H1 (cell line): ENCODE results near the gene STK39. TPM values are rescaled to one million over a fixed set of nuclear protein-coding genes. Genes with fewer than 3 reads are reported as not detected.

ENCODE experiments used
- CTCF ChIA-PET: fragments of 300-600 bp; sonication (Branson Sonifier 250); formaldehyde crosslinking; loops from one replicate; lab custom pipeline; 2021; ENCODE audit not compliant: partially characterized antibody; lab: Charles Lee
- POLR2A ChIA-PET: fragments of 300-600 bp; sonication (Branson Sonifier 250); formaldehyde crosslinking; loops from one replicate; lab custom pipeline; 2021; ENCODE audit warnings: inconsistent platforms; ENCODE audit not compliant: partially characterized antibody; lab: Charles Lee
- DNase-seq, 2 experiments: peaks; one replicate each; pipeline versions ENCODE4 v3.0.0 to v3.0.0-alpha.2; 2010 to 2022; ENCODE audit warnings: low spot score in 2 of 2, low read depth in 1 of 2, mixed read lengths in 1 of 2
- FAIRE-seq: peaks from 2 replicates; lab custom pipeline; 2011; peaks lifted over from hg19 to GRCh38; lab: Jason Lieb, UNC
- H2AFZ ChIP-seq: 2 replicates; pipeline ENCODE4 v1.8.1; 2012; ENCODE audit warnings: low read length, inconsistent platforms
- H2AK5ac ChIP-seq: 2 replicates; pipeline ENCODE4 v1.6.1; 2013; ENCODE audit warnings: low read depth, low read length
- H2BK120ac ChIP-seq: replicated peaks from 2 replicates; pipeline ENCODE3; 2013; ENCODE audit warnings: low read depth, low read length, inconsistent platforms
- H2BK12ac ChIP-seq: 2 replicates; pipeline ENCODE4 v1.6.1; 2013; ENCODE audit warnings: low read depth, low read length
- H2BK15ac ChIP-seq: 2 replicates; pipeline ENCODE4 v1.6.1; 2013; ENCODE audit warnings: low read length
- H2BK20ac ChIP-seq: 2 replicates; pipeline ENCODE4 v1.6.1; 2013; ENCODE audit warnings: low read length
- H2BK5ac ChIP-seq: 2 replicates; pipeline ENCODE4 v1.6.1; 2013; ENCODE audit warnings: low read depth, low read length
- H3K14ac ChIP-seq: 2 replicates; pipeline ENCODE4 v1.6.1; 2013; ENCODE audit warnings: inconsistent platforms; ENCODE audit not compliant: insufficient read length
- H3K18ac ChIP-seq: 2 replicates; pipeline ENCODE4 v1.6.1; 2013; ENCODE audit warnings: low read length; ENCODE audit errors: extremely low read depth
- H3K23ac ChIP-seq: 2 replicates; pipeline ENCODE4 v1.6.1; 2013; ENCODE audit warnings: inconsistent platforms; ENCODE audit not compliant: insufficient read length
- H3K23me2 ChIP-seq: 2 replicates; pipeline ENCODE4 v1.6.1; 2013; ENCODE audit warnings: low read depth, low read length
- H3K27ac ChIP-seq: 2 replicates; pipeline ENCODE4 v1.6.1; 2011; ENCODE audit warnings: low read depth, low read length, inconsistent platforms
- H3K27me3 ChIP-seq, 4 experiments: replicated peaks in 1 of 4; 1 replicate in 1 of 4; 2 replicates in 3 of 4; pipeline versions ENCODE4 v1.6.1 to v1.8.1; 2011 to 2013; ENCODE audit warnings: low read length in 3 of 4, mild to moderate bottlenecking in 3 of 4, inconsistent platforms in 2 of 4, mixed read lengths in 2 of 4, moderate library complexity in 1 of 4; ENCODE audit not compliant: control insufficient read depth in 3 of 4, insufficient read depth in 3 of 4; ENCODE audit errors: extremely low read depth in 1 of 4
- H3K36me3 ChIP-seq, 4 experiments: 2 replicates each; pipeline versions ENCODE4 v1.6.1 to v1.8.1; 2011 to 2013; ENCODE audit warnings: mild to moderate bottlenecking in 4 of 4, low read length in 3 of 4, moderate library complexity in 2 of 4, control low read depth in 1 of 4, inconsistent platforms in 1 of 4; ENCODE audit not compliant: insufficient read depth in 4 of 4, control insufficient read depth in 2 of 4
- H3K4ac ChIP-seq: replicated peaks from 2 replicates; pipeline ENCODE3; 2013; ENCODE audit warnings: low read length, low read depth, mixed read lengths, inconsistent platforms; ENCODE audit not compliant: insufficient read length
- H3K4me1 ChIP-seq, 4 experiments: replicated peaks in 1 of 4; 1 replicate in 1 of 4; 2 replicates in 3 of 4; pipeline versions ENCODE4 v1.6.1 to v1.8.1; 2011 to 2013; ENCODE audit warnings: low read length in 3 of 4, inconsistent platforms in 2 of 4, mixed read lengths in 1 of 4; ENCODE audit not compliant: insufficient read depth in 4 of 4, control insufficient read depth in 3 of 4
- H3K4me2 ChIP-seq, 2 experiments: 2 replicates each; pipeline versions ENCODE4 v1.6.1 to v1.8.1; 2011 to 2013; ENCODE audit warnings: low read depth in 2 of 2, low read length in 2 of 2, control low read depth in 1 of 2, inconsistent platforms in 1 of 2, mild to moderate bottlenecking in 1 of 2; ENCODE audit not compliant: insufficient read depth in 1 of 2
- H3K4me3 ChIP-seq, 4 experiments: fragments of 200-600, 300-600 bp in 1 of 4; sonication (generic), shearing (Covaris generic), sonication (Bioruptor Twin) in 1 of 4; 2 replicates each; pipeline versions ENCODE4 v1.5.1 to v1.8.1; 2011 to 2016; ENCODE audit warnings: low read length in 4 of 4, low read depth in 3 of 4, control low read depth in 2 of 4, inconsistent platforms in 2 of 4, mild to moderate bottlenecking in 2 of 4, mixed read lengths in 1 of 4, moderate library complexity in 1 of 4; ENCODE audit not compliant: insufficient read depth in 2 of 4; ENCODE audit errors: extremely low read depth in 1 of 4
- H3K56ac ChIP-seq: replicated peaks from 2 replicates; pipeline ENCODE3; 2013; ENCODE audit warnings: low read depth, mild to moderate bottlenecking, mixed read lengths, low read length, inconsistent platforms; ENCODE audit not compliant: insufficient read length
- H3K79me1 ChIP-seq: 2 replicates; pipeline ENCODE4 v1.6.1; 2013; ENCODE audit warnings: low read depth, low read length, control low read depth
- H3K79me2 ChIP-seq, 2 experiments: 2 replicates each; pipeline versions ENCODE4 v1.6.1 to v1.8.1; 2012 to 2013; ENCODE audit warnings: low read length in 2 of 2, mild to moderate bottlenecking in 2 of 2, inconsistent platforms in 1 of 2; ENCODE audit not compliant: insufficient read depth in 2 of 2, control insufficient read depth in 1 of 2
- H3K9ac ChIP-seq, 4 experiments: replicated peaks in 1 of 4; 1 replicate in 1 of 4; 2 replicates in 3 of 4; pipeline versions ENCODE4 v1.6.1 to v1.8.1; 2011 to 2013; ENCODE audit warnings: low read depth in 3 of 4, low read length in 3 of 4, control low read depth in 2 of 4, mild to moderate bottlenecking in 2 of 4, moderate library complexity in 2 of 4, inconsistent platforms in 1 of 4; ENCODE audit errors: extremely low read depth in 1 of 4
- H3K9me3 ChIP-seq, 2 experiments: 2 replicates each; pipeline versions ENCODE4 v1.6.1 to v1.8.1; 2012 to 2013; ENCODE audit warnings: mild to moderate bottlenecking in 2 of 2, moderate library complexity in 2 of 2, control low read depth in 1 of 2, inconsistent platforms in 1 of 2, low read depth in 1 of 2, low read length in 1 of 2, mixed read lengths in 1 of 2; ENCODE audit not compliant: insufficient read depth in 2 of 2
- H4K20me1 ChIP-seq, 2 experiments: replicated peaks in 1 of 2; 2 replicates each; pipeline versions ENCODE3 to v1.8.1; 2011 to 2013; ENCODE audit warnings: inconsistent platforms in 2 of 2, low read length in 2 of 2, mild to moderate bottlenecking in 1 of 2; ENCODE audit not compliant: insufficient read depth in 2 of 2, control insufficient read depth in 1 of 2
- H4K5ac ChIP-seq: 2 replicates; pipeline ENCODE4 v1.6.1; 2013; ENCODE audit warnings: low read length, low read depth, mixed read lengths, inconsistent platforms; ENCODE audit not compliant: insufficient read length
- H4K8ac ChIP-seq: 2 replicates; pipeline ENCODE4 v1.8.0; 2013; ENCODE audit warnings: mild to moderate bottlenecking, moderate library complexity, low read length, inconsistent platforms; ENCODE audit not compliant: insufficient read depth; ENCODE audit errors: extremely low read depth
- H4K91ac ChIP-seq: replicated peaks from 2 replicates; pipeline ENCODE3; 2013; ENCODE audit warnings: low read length, mixed read lengths, inconsistent platforms; ENCODE audit not compliant: insufficient read length
- GTF2F1 ChIP-seq: IDR thresholded peaks from 2 replicates; pipeline ENCODE4 v1.6.1; 2012; ENCODE audit warnings: low read depth, low read length, improper control_type of control experiment, borderline replicate concordance
- JUN ChIP-seq: IDR thresholded peaks from 2 replicates; pipeline ENCODE4 v1.6.1; 2011; ENCODE audit warnings: low read depth, mild to moderate bottlenecking, improper control_type of control experiment, low read length
- KDM4A ChIP-seq: IDR thresholded peaks from one replicate; pipeline ENCODE4 v1.7.1; 2012; ENCODE audit warnings: low read depth, mild to moderate bottlenecking, moderate library complexity, low read length, inconsistent platforms; ENCODE audit not compliant: severe bottlenecking
- KDM5A ChIP-seq: fragments of 200-600 bp; IDR thresholded peaks from 2 replicates; pipeline ENCODE4 v1.7.1; 2012; ENCODE audit warnings: mild to moderate bottlenecking, low read length, inconsistent platforms, mixed read lengths
- NRF1 ChIP-seq: IDR thresholded peaks from 2 replicates; pipeline ENCODE4 v1.6.1; 2011; ENCODE audit warnings: mild to moderate bottlenecking, low read depth, low read length, improper control_type of control experiment
- POLR2AphosphoS5 ChIP-seq: IDR thresholded peaks from 2 replicates; pipeline ENCODE4 v1.6.1; 2011; ENCODE audit warnings: low read depth, low read length
- RBBP5 ChIP-seq: IDR thresholded peaks from 2 replicates; pipeline ENCODE4 v1.7.1; 2012; ENCODE audit warnings: low read depth, mild to moderate bottlenecking, inconsistent platforms, low read length, moderate library complexity, borderline replicate concordance
- RFX5 ChIP-seq: IDR thresholded peaks from 2 replicates; pipeline ENCODE4 v1.6.1; 2011; ENCODE audit warnings: low read depth, low read length, improper control_type of control experiment, borderline replicate concordance
- RNF2 ChIP-seq: fragments of 200-900, 300-1000 bp; sonication (generic); IDR thresholded peaks from 2 replicates; pipeline ENCODE4 v1.7.1; 2016; ENCODE audit warnings: borderline replicate concordance, low read depth, mild to moderate bottlenecking, antibody characterized with exemption, low read length; ENCODE audit not compliant: poor library complexity, severe bottlenecking; ENCODE audit errors: missing control alignments
- SIX5 ChIP-seq: IDR thresholded peaks from 2 replicates; pipeline ENCODE4 v1.6.1; 2011; ENCODE audit warnings: mild to moderate bottlenecking, low read depth, low read length
- TAF7 ChIP-seq: optimal IDR thresholded peaks from 2 replicates; pipeline ENCODE3; 2011; ENCODE audit warnings: low read depth, mild to moderate bottlenecking, inconsistent platforms, low read length, moderate library complexity, borderline replicate concordance
- TBP ChIP-seq: IDR thresholded peaks from 2 replicates; pipeline ENCODE4 v1.6.1; 2011; ENCODE audit warnings: low read depth, low read length, improper control_type of control experiment
- TCF12 ChIP-seq: IDR thresholded peaks from 2 replicates; pipeline ENCODE4 v1.6.1; 2011; ENCODE audit warnings: low read depth, mild to moderate bottlenecking, low read length
- WGBS, 2 experiments: shearing (Covaris generic) in 1 of 2; methylation state at CpG; one replicate each; pipeline versions ENCODE4 v1.1.6 to v1.1.7; 2013 to 2015; ENCODE audit warnings: low lambda C conversion rate in 2 of 2, mixed read lengths in 2 of 2, inconsistent platforms in 1 of 2, low coverage in 1 of 2, missing lambda C conversion rate in 1 of 2; ENCODE audit not compliant: insufficient replicate concordance in 2 of 2, insufficient coverage in 1 of 2, insufficient read length in 1 of 2; ENCODE audit errors: extremely low coverage in 1 of 2, missing lambda C conversion rate in 1 of 2; 5-methylcytosine and 5-hydroxymethylcytosine counted together
- polyA plus RNA-seq, 7 experiments: library from polyadenylated mRNA; depleted of rRNA in 3 of 7; stranded (reverse) in 5 of 7; unstranded in 2 of 7; fragments of >200 nt in 5 of 7; fragments of 200-250 nt in 2 of 7; gene quantifications; 1 replicate in 5 of 7; 2 replicates in 1 of 7; 4 replicates in 1 of 7; pipeline versions ENCODE4 v1.2.1 to v1.2.3, GENCODE V29; 2011 to 2013; ENCODE audit warnings: missing spikeins in 2 of 7, mixed read lengths in 2 of 7
- total RNA-seq: library from RNA; stranded (reverse); fragmentation: NEBNext Ultra II Directional; extraction: Animal tissue kit (Norgen Biotek cat#: 25700); gene quantifications from 2 replicates; pipeline ENCODE4 v1.2.1, GENCODE V29; 2021

STK39 gene
- total and polyA plus RNA-seq, 2 of the 8 experiments (the other 6 are each of a cell fraction or from before 2014, with no cell fraction given): 13.7 to 23.8 TPM

GRCh38 chr2:167933097-167933814 is 314.1 kb downstream of the STK39 start:
- ChIA-PET POLR2A (no interaction called here), CTCF (interaction anchor here (1.1 to 1.2 kb wide), 2 partner anchors 28 to 55 kb away, joined by 3 to 4 read pairs; no protein-coding TSS in a partner anchor)
- Histone ChIP-seq H2BK12ac (no peak overlapping the region), H3K4me3 (no peak overlapping the region), H3K27me3 (no peaks in the 10 kb centered on the region), H3K36me3 (no peaks in the 10 kb centered on the region), H3K4ac (no peak overlapping the region), H4K91ac (no peak overlapping the region), H4K5ac (no peak overlapping the region), H3K23ac (no peak overlapping the region), H3K14ac (no peak overlapping the region), H2BK120ac (no peak overlapping the region), H3K4me2 (no peak overlapping the region), H3K9me3 (no peaks in the 10 kb centered on the region), H3K18ac (no peak overlapping the region), H2BK20ac (no peak overlapping the region), H3K79me1 (no peaks in the 10 kb centered on the region), H3K4me1 (no peaks in the 10 kb centered on the region), H3K56ac (no peak overlapping the region), H4K20me1 (no peaks in the 10 kb centered on the region), H3K27ac (no peak overlapping the region), H3K9ac (no peak overlapping the region), H2BK5ac (no peak overlapping the region), H3K23me2 (no peaks in the 10 kb centered on the region), H3K79me2 (no peaks in the 10 kb centered on the region), H4K8ac (no peak overlapping the region), H2BK15ac (no peak overlapping the region), H2AK5ac (no peak overlapping the region), H2AFZ (no peak overlapping the region)
- no peak for DNase-seq
- WGBS, 2 experiments: 93% methylated on average over 4 of the region's 4 CpGs; no CpG with 5 or more reads in 1 of the 2 experiments
- no peak for FAIRE-seq
- TF ChIP-seq KDM5A: no peak
- TF ChIP-seq NRF1: no peak
- no peak for TF ChIP-seq RNF2
- no peak for TF ChIP-seq GTF2F1
- no peak for TF ChIP-seq TBP
- no peak for TF ChIP-seq TAF7
- TF ChIP-seq SIX5: no peak
- TF ChIP-seq KDM4A: no peak
- TF ChIP-seq RFX5: no peak
- no peak for TF ChIP-seq TCF12
- TF ChIP-seq POLR2AphosphoS5: no peak
- no peak for TF ChIP-seq RBBP5
- no peak for TF ChIP-seq JUN
